ENCODE results near the gene PTPN21. TPM values are rescaled to one million over a fixed set of nuclear protein-coding genes. Genes with fewer than 3 reads are reported as not detected.

The PTPN21 gene
- total and polyA plus RNA-seq, 2 of the 13 experiments (the other 11 are each of a cell fraction or from before 2014, with no cell fraction given) = 2.0 to 3.7 TPM

DNA sequence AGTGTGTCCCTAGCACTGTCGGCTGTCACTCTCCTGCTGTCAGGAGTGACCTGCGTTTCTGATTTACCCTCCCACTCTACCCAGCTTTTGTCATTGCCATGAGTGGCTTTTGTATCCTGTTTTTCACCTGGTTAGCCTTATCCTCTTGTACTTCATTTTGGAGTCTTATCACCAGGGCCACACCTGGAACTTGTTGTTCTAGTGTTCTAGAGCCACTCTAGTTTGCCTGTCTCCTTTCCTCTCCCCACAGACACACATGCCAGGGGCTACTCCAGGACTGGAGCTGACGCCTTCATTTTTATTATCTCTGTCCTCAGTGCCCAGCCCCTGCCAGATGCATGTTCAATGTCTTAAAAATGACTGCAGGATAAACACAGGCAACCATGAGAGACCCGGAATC lies 42.2 kb upstream of the PTPN21 start:
- Histone ChIP-seq H3K4me3 (replicated peaks in 1 of 3; ENCODE audit: insufficient read depth in 1 of 3, low read depth in 2 of 3, low read length in 3 of 3) (no peak overlapping the region), H3K9me3 (ENCODE audit: low read length) (no peaks in the 10 kb centered on the region), H3K79me2 (ENCODE audit: insufficient read depth, low read length) (no peaks in the 10 kb centered on the region), H2AFZ (ENCODE audit: low read length) (no peak overlapping the region), H3K27ac (ENCODE audit: extremely low read length, insufficient read depth, low read length) (no peak overlapping the region), H3K9ac (ENCODE audit: insufficient read depth, low read depth, low read length) (no peak overlapping the region), H3K36me3 (replicated peaks in 1 of 2; ENCODE audit: control insufficient read depth in 1 of 2, insufficient read depth in 2 of 2, low read length in 2 of 2) (peaks cover 29 to 64% of the 10 kb centered on the region in 2 experiments), H4K20me1 (ENCODE audit: insufficient read depth, low read length) (no peaks in the 10 kb centered on the region), H3K4me1 (ENCODE audit: insufficient read depth, low read length) (peaks cover 8% of the 10 kb centered on the region; the same call in 1 of the 2 replicates), H3K27me3 (ENCODE audit: control insufficient read depth in 1 of 2, insufficient read depth in 2 of 2, low read length in 2 of 2) (no peaks in the 10 kb centered on the region), H3K4me2 (ENCODE audit: low read depth, low read length) (no peak overlapping the region)
- FAIRE-seq (no peak), DNase-seq (ENCODE audit: low spot score) (no peak), ATAC-seq (no peak)
- CTCF ChIA-PET (ENCODE audit: low intra/inter-chr PET ratio, low total read pairs) = no interaction called here
- POLR2A ChIA-PET = no interaction called here
- in situ Hi-C loops (cut with HindIII; ENCODE audit: extremely low pct_ligation_motif_present, low pct_unique_long_range_greater_than_20kb) (no loop called here), intact Hi-C loops (cut with micrococcal nuclease; ENCODE audit: unreplicated experiment) (no loop called here)
- 96% methylated on average over 4 of the region's 4 CpGs for WGBS (ENCODE audit: low lambda C conversion rate)
- no TSS peak for BruUV-seq (replicated peaks)
- TF ChIP-seq ZNF317 (CRISPR knock-in tag; IDR thresholded peaks at IDR 0.05) (peak; percentile 83), ZNF10 (CRISPR knock-in tag; IDR thresholded peaks at IDR 0.05; ENCODE audit: borderline replicate concordance, low read depth) (no peak)

DNA sequence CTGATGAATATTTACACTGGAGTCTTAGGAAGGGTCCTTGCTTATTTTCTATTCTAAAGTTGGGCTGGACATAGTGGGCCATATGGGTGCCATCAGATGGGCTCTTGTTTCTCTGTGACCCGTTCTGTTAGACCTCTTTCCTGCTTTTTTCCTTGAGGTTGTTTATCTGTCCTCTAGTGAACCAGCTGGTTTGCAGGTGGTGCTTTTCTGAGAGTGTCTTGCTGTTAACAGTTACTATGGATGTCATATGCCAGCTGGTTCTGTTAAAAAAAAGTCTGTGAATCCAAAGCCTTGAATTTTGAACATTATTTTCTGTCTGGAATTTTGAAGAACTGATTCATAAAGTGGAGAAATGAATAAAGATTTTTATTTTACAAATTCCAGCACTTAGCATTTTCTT lies 37.2 kb upstream of the PTPN21 start:
- H3K27ac ChIP-seq (ENCODE audit: extremely low read length, insufficient read depth, low read length) = no peak overlapping the region
- no peaks in the 10 kb centered on the region for H3K27me3 ChIP-seq (ENCODE audit: control insufficient read depth in 1 of 2, insufficient read depth in 2 of 2, low read length in 2 of 2)
- WGBS (ENCODE audit: low lambda C conversion rate) = 85% methylated on average over 1 of the region's 1 CpG
- peaks cover 15 to 41% of the 10 kb centered on the region in 2 experiments for H3K36me3 ChIP-seq (replicated peaks in 1 of 2; ENCODE audit: control insufficient read depth in 1 of 2, insufficient read depth in 2 of 2, low read length in 2 of 2)
- FAIRE-seq (no peak), DNase-seq (ENCODE audit: low spot score) (no peak), ATAC-seq (no peak)
- CTCF ChIA-PET (ENCODE audit: low intra/inter-chr PET ratio, low total read pairs) = no interaction called here
- intact Hi-C loops (cut with micrococcal nuclease; ENCODE audit: unreplicated experiment) (no loop called here), in situ Hi-C loops (cut with HindIII; ENCODE audit: extremely low pct_ligation_motif_present, low pct_unique_long_range_greater_than_20kb) (no loop called here)
- no peaks in the 10 kb centered on the region for H3K9me3 ChIP-seq (ENCODE audit: low read length)
- H4K20me1 ChIP-seq (ENCODE audit: insufficient read depth, low read length) = no peaks in the 10 kb centered on the region
- no peaks in the 10 kb centered on the region for H3K79me2 ChIP-seq (ENCODE audit: insufficient read depth, low read length)
- no peak overlapping the region for H3K9ac ChIP-seq (ENCODE audit: insufficient read depth, low read depth, low read length)
- H2AFZ ChIP-seq (ENCODE audit: low read length) = no peak overlapping the region
- H3K4me2 ChIP-seq (ENCODE audit: low read depth, low read length) = no peak overlapping the region
- no TSS peak for BruUV-seq (replicated peaks)
- POLR2A ChIA-PET = no interaction called here
- no peaks in the 10 kb centered on the region for H3K4me1 ChIP-seq (ENCODE audit: insufficient read depth, low read length)
- H3K4me3 ChIP-seq (replicated peaks in 1 of 3; ENCODE audit: insufficient read depth in 1 of 3, low read depth in 2 of 3, low read length in 3 of 3) = no peak overlapping the region
- TF ChIP-seq ZNF724P (CRISPR knock-in tag; IDR thresholded peaks at IDR 0.05; ENCODE audit: borderline replicate concordance) (no peak), ADNP (CRISPR knock-in tag; IDR thresholded peaks at IDR 0.05) (no peak), ONECUT2 (CRISPR knock-in tag; IDR thresholded peaks at IDR 0.05) (no peak), RNF2 (conservative IDR thresholded peaks at IDR 0.05; ENCODE audit: low read depth) (no peak), ZBTB8A (CRISPR knock-in tag; IDR thresholded peaks at IDR 0.05; ENCODE audit: borderline replicate concordance, low read depth) (no peak), ZBTB20 (CRISPR knock-in tag; IDR thresholded peaks at IDR 0.05; ENCODE audit: borderline replicate concordance, low read depth) (no peak), ZSCAN20 (CRISPR knock-in tag; IDR thresholded peaks at IDR 0.05; ENCODE audit: borderline replicate concordance) (no peak)
- TF ChIP-seq, protein P1, sequence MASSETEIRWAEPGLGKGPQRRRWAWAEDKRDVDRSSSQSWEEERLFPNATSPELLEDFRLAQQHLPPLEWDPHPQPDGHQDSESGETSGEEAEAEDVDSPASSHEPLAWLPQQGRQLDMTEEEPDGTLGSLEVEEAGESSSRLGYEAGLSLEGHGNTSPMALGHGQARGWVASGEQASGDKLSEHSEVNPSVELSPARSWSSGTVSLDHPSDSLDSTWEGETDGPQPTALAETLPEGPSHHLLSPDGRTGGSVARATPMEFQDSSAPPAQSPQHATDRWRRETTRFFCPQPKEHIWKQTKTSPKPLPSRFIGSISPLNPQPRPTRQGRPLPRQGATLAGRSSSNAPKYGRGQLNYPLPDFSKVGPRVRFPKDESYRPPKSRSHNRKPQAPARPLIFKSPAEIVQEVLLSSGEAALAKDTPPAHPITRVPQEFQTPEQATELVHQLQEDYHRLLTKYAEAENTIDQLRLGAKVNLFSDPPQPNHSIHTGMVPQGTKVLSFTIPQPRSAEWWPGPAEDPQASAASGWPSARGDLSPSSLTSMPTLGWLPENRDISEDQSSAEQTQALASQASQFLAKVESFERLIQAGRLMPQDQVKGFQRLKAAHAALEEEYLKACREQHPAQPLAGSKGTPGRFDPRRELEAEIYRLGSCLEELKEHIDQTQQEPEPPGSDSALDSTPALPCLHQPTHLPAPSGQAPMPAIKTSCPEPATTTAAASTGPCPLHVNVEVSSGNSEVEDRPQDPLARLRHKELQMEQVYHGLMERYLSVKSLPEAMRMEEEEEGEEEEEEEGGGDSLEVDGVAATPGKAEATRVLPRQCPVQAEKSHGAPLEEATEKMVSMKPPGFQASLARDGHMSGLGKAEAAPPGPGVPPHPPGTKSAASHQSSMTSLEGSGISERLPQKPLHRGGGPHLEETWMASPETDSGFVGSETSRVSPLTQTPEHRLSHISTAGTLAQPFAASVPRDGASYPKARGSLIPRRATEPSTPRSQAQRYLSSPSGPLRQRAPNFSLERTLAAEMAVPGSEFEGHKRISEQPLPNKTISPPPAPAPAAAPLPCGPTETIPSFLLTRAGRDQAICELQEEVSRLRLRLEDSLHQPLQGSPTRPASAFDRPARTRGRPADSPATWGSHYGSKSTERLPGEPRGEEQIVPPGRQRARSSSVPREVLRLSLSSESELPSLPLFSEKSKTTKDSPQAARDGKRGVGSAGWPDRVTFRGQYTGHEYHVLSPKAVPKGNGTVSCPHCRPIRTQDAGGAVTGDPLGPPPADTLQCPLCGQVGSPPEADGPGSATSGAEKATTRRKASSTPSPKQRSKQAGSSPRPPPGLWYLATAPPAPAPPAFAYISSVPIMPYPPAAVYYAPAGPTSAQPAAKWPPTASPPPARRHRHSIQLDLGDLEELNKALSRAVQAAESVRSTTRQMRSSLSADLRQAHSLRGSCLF (CRISPR knock-in tag; IDR thresholded peaks at IDR 0.05; ENCODE audit: borderline replicate concordance) = no peak
- TF ChIP-seq, protein P2, sequence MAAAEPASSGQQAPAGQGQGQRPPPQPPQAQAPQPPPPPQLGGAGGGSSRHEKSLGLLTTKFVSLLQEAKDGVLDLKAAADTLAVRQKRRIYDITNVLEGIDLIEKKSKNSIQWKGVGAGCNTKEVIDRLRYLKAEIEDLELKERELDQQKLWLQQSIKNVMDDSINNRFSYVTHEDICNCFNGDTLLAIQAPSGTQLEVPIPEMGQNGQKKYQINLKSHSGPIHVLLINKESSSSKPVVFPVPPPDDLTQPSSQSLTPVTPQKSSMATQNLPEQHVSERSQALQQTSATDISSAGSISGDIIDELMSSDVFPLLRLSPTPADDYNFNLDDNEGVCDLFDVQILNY (CRISPR knock-in tag; conservative IDR thresholded peaks at IDR 0.05) = no peak
- TF ChIP-seq, protein P3, sequence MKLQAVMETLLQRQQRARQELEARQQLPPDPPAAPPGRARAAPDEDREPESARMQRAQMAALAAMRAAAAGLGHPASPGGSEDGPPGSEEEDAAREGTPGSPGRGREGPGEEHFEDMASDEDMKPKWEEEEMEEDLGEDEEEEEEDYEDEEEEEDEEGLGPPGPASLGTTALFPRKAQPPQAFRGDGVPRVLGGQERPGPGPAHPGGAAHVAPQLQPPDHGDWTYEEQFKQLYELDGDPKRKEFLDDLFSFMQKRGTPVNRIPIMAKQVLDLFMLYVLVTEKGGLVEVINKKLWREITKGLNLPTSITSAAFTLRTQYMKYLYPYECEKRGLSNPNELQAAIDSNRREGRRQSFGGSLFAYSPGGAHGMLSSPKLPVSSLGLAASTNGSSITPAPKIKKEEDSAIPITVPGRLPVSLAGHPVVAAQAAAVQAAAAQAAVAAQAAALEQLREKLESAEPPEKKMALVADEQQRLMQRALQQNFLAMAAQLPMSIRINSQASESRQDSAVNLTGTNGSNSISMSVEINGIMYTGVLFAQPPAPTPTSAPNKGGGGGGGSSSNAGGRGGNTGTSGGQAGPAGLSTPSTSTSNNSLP (IDR thresholded peaks at IDR 0.05; ENCODE audit: low read depth, low read length) = no peak
